Raji (cell line): ENCODE data around the gene KLF5.

Experiments
- POLR2A ChIP-seq: IDR thresholded peaks from 2 replicates; pipeline ENCODE4 v1.6.1; 2011; ENCODE audit warnings: low read depth, low read length, control low read depth; ENCODE audit not compliant: insufficient read depth

The KLF5 gene

GRCh38 chr13:73055813-73056564 is 2.8 kb upstream of the KLF5 start:
- no peak for TF ChIP-seq POLR2A

DNA sequence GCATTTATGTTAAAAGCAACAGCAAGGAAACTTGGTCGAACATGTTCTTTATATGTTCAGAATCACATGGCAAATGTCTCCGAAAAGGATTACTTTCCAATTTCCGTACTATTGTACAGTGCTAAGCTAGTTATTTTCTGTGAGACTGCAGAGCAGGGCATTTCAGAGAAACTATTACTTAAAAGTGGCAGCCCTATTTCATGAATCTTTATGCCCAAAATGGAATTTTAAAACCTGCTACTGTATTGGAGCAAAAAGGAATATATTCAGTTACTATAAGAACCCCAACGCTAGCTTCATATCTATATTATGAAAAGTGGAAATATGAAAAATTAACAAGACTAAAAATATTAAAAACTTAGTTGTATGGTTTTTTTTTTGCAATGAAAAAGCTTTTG is 2.2 kb upstream of the KLF5 start:
- no peak for TF ChIP-seq POLR2A

DNA sequence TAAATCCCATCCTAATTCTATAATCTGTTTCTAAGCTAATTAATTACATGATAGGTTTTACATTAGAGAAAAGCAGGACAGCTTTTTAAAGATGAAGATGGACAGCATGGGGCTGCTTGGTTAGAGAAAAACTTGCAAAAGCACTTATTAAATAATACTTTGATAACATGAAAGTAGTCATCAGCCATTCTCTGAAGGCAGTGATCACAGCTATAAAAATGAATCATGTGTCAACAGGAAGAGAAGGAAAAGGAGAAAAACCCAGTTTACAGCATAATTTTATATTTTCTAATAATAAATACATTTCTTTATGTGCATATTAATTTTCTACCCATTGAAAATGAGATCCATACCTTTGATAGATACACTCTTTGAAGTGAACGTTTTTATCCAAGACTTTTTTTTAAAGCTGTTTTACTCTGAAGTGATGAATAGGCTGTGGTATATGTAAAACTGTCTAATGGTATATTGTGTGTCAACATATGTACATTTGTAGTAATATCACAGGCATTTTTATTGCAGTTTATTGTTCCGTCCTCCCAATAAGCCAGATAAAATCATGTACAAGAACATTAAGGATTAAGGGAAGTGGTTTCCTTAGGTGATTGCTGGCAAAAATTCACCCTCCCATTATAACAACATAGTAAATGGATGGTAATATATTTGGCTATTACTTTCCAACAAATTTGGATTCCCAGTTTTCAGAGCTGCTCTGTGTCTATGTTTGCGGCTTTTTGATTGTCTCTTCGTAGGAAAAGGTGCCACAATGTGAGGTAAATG is 1.3 kb upstream of the KLF5 start:
- TF ChIP-seq POLR2A = no peak

DNA sequence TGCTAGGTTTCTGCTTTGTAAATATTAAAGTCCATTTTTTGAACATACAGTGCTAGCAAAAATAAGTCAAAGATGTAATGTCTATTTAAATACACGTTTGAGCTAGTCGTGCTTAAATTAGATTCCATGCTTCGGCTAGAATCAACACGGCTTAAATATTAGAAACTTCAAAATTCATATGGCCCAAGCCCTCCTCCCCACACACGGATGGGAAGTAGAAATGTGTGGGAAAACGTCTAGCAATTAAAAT is 816 bp upstream of the KLF5 start:
- no peak for TF ChIP-seq POLR2A

DNA sequence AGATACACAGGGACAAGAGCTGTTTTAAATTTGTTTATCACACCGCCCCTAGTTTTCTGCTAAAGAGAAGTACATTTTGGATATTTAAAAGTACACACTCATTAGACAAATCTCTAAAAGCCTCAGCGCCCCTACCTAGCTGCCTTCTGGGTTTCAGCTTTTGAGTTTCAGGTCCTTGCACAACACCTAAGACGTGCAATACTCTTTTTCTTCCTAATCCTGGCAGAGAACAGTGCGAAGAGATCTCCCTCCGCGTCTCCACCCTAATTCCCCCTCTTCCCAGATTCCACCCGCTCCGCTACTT is 421 bp upstream of the KLF5 start:
- no peak for TF ChIP-seq POLR2A

DNA sequence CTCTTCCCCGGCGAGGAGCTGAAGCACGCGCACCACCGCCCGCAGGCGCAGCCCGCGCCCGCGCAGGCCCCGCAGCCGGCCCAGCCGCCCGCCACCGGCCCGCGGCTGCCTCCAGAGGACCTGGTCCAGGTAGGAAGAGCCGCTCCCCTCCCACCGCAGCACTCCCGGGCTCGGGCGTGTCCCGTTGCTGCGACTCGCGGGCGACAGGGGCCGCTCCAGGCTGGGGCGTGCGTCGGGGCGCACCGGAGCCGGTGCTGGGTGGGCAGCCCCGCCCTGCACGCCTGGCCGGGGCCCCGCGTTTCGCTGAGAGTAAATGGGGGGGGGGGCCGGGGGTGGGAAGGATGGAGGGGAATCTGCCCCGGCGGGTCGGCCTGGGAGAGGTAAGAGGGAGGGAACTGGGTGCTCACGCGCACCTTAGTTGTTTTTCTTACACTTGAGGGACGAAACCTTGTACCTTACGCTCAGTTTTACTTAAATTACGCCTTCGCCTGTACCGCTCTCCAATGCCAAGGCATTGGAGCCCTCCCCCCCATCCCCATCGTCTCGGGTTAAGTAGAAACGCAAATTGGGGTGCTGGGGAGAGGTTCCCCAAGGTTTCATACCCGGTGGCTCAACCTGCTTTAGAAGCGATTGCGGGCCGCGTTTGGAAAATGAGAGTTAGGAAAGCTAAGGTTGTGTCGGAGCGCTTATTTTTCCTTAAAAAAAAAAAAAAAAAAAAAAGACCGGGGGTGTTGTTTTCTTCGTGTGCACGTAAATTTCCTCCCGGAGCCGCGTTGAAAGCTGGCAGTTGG is 850 bp downstream of the KLF5 start:
- no peak for TF ChIP-seq POLR2A

GRCh38 chr13:73060251-73061160 is 1.7 kb downstream of the KLF5 start:
- no peak for TF ChIP-seq POLR2A

- TF ChIP-seq POLR2A = no peak
Measured at GRCh38 chr13:73061473-73061872, 2.7 kb downstream of the KLF5 start.

- no peak for TF ChIP-seq POLR2A
Measured at GRCh38 chr13:73061876-73062275, 3.1 kb downstream of the KLF5 start.

GRCh38 chr13:73062468-73062867 is 3.7 kb downstream of the KLF5 start:
- TF ChIP-seq POLR2A = no peak

- no peak for TF ChIP-seq POLR2A
Measured at GRCh38 chr13:73063166-73063565, 4.4 kb downstream of the KLF5 start.

DNA sequence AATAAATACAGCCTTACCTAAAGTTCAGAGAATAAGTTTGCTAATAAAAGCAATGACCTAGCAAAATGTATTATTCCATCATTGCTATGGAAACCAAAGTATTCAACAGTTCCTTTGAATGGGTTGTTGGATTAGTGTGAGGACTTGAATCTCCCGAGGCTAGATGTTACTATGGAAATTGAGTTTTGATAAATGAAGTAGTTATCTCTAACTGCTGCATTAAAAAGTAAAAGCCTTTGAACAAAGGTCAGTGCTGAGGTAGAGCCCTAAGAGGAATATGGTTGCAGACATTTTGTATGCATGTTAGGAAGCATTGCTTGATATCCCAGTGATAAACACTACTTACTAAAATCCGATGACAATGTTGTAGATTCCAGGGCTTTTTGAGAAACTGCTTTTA is 6.2 kb downstream of the KLF5 start:
- no peak for TF ChIP-seq POLR2A

DNA sequence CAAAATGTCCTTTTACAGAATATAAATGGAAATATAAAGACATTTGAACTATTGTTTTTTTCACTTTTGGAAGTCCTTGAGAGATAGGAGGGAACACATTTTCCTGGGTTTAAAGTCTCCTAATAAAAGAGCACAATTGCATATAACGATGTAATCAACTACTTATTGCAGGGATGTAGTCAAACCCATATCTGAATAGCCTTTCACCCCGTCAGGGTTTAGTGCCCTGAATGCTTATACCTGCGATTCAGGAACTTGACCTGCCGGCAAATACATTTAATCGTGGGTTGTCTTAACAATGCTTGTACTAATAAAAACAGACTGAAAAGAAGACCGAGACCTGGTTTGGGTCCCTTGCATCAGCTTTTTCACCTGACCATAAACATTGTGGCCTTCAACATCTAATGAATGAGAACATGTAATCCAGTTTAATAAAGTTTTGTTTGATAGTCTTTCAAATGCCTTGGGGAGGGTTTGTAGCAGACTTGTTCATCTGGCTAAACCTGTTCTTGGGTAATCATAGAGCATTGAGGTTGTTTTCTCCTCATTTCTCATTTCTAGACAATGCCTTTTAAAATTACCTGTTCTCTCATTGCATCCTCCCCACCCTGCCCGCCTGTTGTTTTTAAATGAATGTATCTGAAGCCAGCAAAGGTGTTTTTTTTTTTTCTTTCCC is 7.0 kb downstream of the KLF5 start:
- TF ChIP-seq POLR2A = no peak

DNA sequence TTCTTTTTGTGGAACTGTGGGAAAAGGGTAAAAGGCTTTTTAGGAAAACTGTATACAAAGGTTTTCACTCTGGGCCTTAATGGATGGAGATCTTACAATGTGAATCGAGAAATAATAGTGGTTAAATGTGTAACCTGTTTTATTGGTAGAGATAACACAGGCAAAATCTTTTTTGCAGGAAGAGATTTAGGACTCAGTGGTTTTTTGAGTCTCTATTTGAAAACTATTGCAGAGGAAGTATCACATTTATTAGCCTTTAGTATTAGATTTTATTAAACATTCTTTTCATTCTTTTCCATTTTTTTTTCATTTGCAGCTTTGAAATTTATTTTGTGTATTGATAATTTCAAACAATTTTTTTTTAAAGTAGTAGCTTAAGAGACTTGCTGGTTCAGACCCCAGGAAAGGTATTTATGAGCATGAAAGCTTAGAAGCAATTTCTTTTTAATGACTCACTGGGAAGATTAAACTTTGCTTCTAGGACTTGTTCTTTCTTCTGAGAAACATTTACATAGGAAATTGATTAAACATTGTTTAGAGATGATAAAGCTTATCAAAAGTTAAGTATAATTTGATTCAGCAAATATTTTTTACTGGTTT is 10.5 kb downstream of the KLF5 start:
- no peak for TF ChIP-seq POLR2A
